ENCODE results near the gene IL17RD.

The IL17RD gene

GRCh38 chr3:57057351-57057750 lies 107.8 kb downstream of the IL17RD start:
- no peak for DNase-seq
- in situ Hi-C loops (cut with HindIII; ENCODE audit: low pct_ligation_motif_present, low pct_unique_long_range_greater_than_20kb, low sequenced_read_pairs), result no loop called here

GRCh38 chr3:57053122-57053521 lies 112.0 kb downstream of the IL17RD start:
- in situ Hi-C loops (cut with HindIII; ENCODE audit: low pct_ligation_motif_present, low pct_unique_long_range_greater_than_20kb, low sequenced_read_pairs), result no loop called here
- DNase-seq, result no peak

- in situ Hi-C loops (cut with HindIII; ENCODE audit: low pct_ligation_motif_present, low pct_unique_long_range_greater_than_20kb, low sequenced_read_pairs), result no loop called here
- no peak for DNase-seq
Measured at GRCh38 chr3:57052662-57053061, 112.5 kb downstream of the IL17RD start.

DNA sequence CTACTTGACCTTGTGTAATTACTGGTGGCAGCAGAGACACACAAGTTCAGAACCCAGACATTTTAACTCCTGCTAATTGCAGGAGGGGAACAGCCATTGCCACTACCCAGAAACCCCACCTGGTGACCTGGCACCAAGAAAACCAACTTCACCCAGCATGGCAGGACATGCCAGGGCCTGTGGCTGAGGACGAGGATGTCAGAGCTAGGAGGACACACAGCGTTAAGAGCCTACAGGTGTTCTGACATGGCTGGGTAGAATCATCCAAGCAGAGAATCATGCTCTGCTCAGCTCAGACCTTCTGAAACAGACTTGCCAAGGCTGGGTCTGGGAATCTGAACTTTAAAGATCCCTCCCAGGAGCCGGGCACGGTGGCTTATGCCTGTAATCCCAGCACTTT lies 116.4 kb downstream of the IL17RD start:
- in situ Hi-C loops (cut with HindIII; ENCODE audit: low pct_ligation_motif_present, low pct_unique_long_range_greater_than_20kb, low sequenced_read_pairs), result no loop called here
- no peak for DNase-seq

DNA sequence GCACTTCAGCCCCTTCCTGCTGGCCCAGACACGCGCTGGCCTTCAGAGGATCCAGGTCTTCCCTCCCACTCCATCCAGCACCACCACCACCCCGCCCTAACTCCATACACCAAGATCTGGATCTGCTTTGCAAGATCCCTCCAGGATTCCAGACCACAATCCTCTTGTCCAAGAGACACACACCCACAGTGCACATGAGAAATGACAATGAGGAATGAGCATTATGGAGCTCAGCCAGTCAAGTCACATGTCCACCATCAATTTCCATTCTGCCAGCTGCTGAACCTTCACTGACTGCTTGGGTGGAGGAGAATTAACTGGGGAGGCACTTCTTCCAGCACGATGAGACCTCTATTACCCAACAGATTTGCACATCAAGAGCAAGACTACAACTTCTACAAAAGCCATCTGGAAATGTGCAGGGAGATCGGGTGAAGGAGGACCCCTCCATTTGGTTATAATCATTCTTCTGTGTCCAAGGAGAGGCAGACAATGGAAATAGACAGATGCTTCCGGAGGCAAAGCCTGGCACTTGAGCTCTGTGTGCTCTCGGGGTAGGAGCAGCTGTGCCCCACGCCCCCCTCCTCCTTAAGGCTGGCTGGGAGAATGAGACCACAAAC lies 117.0 kb downstream of the IL17RD start:
- no peak for DNase-seq
- in situ Hi-C loops (cut with HindIII; ENCODE audit: low pct_ligation_motif_present, low pct_unique_long_range_greater_than_20kb, low sequenced_read_pairs), result no loop called here

- DNase-seq, result no peak
- in situ Hi-C loops (cut with HindIII; ENCODE audit: low pct_ligation_motif_present, low pct_unique_long_range_greater_than_20kb, low sequenced_read_pairs), result no loop called here
Measured at GRCh38 chr3:57046101-57046765, 118.9 kb downstream of the IL17RD start.

DNA sequence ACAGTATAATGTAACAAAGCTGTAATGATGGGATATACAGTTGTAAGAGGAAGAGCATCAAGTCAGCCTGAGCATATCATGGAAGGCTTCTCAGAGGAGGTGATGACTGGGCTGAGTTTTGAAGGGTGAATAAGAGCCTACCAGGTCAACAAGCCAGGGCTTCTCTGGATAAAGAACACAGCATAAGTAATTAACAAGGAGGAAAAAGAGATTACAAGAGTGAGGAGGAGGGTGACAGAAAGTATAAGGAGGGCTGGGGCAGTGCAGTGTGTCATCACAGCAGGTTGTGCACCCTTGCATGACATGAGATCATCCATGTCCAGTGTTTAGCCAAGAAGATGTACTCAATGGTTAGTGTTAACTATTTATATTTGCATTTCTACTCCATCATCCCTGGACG lies 121.6 kb downstream of the IL17RD start:
- DNase-seq, result peak; percentile 36

DNA sequence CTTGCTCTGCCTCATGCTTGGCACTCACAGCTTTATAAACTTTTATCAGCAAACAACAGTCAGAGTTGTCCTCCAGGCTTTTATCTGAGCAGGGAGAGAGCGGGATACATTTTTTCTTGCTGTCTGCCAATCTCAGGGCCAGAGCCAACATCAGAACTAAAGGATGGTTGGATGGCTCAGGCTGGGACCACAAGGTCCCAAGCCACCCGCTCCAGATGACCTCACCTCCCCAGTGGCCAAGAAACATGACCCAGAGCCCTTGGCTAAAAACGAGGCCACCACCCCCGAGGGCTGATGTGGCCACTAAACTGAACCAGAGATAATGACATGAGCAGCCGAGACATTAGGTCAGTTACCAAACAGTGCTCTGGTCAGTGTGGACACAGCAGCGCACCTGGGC lies 123.5 kb downstream of the IL17RD start:
- in situ Hi-C loops (cut with HindIII; ENCODE audit: low pct_ligation_motif_present, low pct_unique_long_range_greater_than_20kb, low sequenced_read_pairs), result no loop called here
- DNase-seq, result no peak

More for the DNA sequence above, 121.6 kb downstream of the IL17RD start:
- in situ Hi-C loops (cut with HindIII; ENCODE audit: low pct_ligation_motif_present, low pct_unique_long_range_greater_than_20kb, low sequenced_read_pairs), result no loop called here

All from ACHN (cell line).